Gastrocnemius medialis (tissue), 4 donors: ENCODE data around the gene ZNF891. TPM values are rescaled to one million over a fixed set of nuclear protein-coding genes. Genes with fewer than 3 reads are reported as not detected.
A peak's percentile ranks its signal among the peaks of the same experiment; 100 is the strongest.

Experiments used
- ATAC-seq, 2 donors: fragments of 150-250 bp; one replicate each; pipeline ENCODE4 v1.9.1; 2016
- DNase-seq, 2 donors: peaks; one replicate each; pipeline ENCODE4 v3.0.0-alpha.2; 2019
- H3K27ac ChIP-seq, 4 donors: fragments of 200-600 bp; sonication (generic); 1 replicate in 1 of 4; 2 replicates in 3 of 4; pipeline ENCODE4 v1.5.1; 2016 to 2018; ENCODE audit warnings: mild to moderate bottlenecking in 2 of 4, moderate library complexity in 1 of 4
- H3K27me3 ChIP-seq, 3 donors: fragments of 200-600 bp; sonication (generic) in 2 of 3; 1 replicate in 1 of 3; 2 replicates in 2 of 3; pipeline versions ENCODE4 v1.5.1 to v1.6.0; 2016 to 2019; ENCODE audit warnings: mild to moderate bottlenecking in 1 of 3, moderate library complexity in 1 of 3
- H3K36me3 ChIP-seq, 2 donors: fragments of 200-600 bp; sonication (generic) in 1 of 2; one replicate each; pipeline ENCODE4 v1.5.1; 2017 to 2018
- H3K4me1 ChIP-seq, 2 donors: fragments of 200-600 bp; sonication (generic) in 1 of 2; one replicate each; pipeline ENCODE4 v1.5.1; 2016 to 2017; ENCODE audit warnings: mild to moderate bottlenecking in 2 of 2
- H3K4me3 ChIP-seq, 4 donors: fragments of 200-600 bp; sonication (generic) in 3 of 4; 1 replicate in 1 of 4; 2 replicates in 3 of 4; pipeline ENCODE4 v1.5.1; 2016 to 2019; ENCODE audit warnings: mild to moderate bottlenecking in 2 of 4
- H3K9me3 ChIP-seq, 3 donors: fragments of 200-600 bp; sonication (generic) in 2 of 3; 1 replicate in 1 of 3; 2 replicates in 2 of 3; pipeline ENCODE4 v1.5.1; 2016 to 2019
- CTCF ChIP-seq, 5 experiments: fragments of 450-650 bp in 3 of 5; fragments of 200-600 bp in 2 of 5; sonication (generic) in 2 of 5; IDR thresholded peaks in 4 of 5; conservative IDR thresholded peaks in 1 of 5; 1 replicate in 4 of 5; 2 replicates in 1 of 5; pipeline ENCODE4 v1.5.1; 2016 to 2019; ENCODE audit warnings: antibody characterized with exemption in 5 of 5, mild to moderate bottlenecking in 3 of 5, moderate library complexity in 3 of 5
- POLR2A ChIP-seq, 2 donors: fragments of 450-650 bp; IDR thresholded peaks; one replicate each; pipeline ENCODE4 v1.6.1; 2017; ENCODE audit warnings: antibody characterized with exemption in 2 of 2, mild to moderate bottlenecking in 2 of 2, moderate library complexity in 2 of 2
- in situ Hi-C, 4 donors: fragments of 200-750 bp; cut with MboI; loops; one replicate each; pipeline versions ENCODE4 v1.15.0 to v1.8.0; 2017; ENCODE audit warnings: low sequenced_read_pairs in 4 of 4
- intact Hi-C: fragments of 100-400 bp; cut with DNase I; formaldehyde crosslinking; loops from one replicate; pipeline ENCODE4 v1.15.1; 2023; ENCODE audit warnings: low total_unique reads
- total RNA-seq, 4 donors: library from RNA; depleted of rRNA; stranded (reverse); fragments of >200 nt; gene quantifications; one replicate each; pipeline versions ENCODE4 v1.1.0 to v1.2.3, GENCODE V29; 2016

ZNF891 gene
- total RNA-seq, 4 donors from 2014 or later: 0.19 to 1.5 (median 0.51) TPM

- ATAC-seq (no peak), DNase-seq (no peak)
- Histone ChIP-seq H3K4me1 (no peaks in the 10 kb centered on the region), H3K9me3 (peaks cover 10 to 77% (median 37%) of the 10 kb centered on the region in 3 donors), H3K36me3 (no peaks in the 10 kb centered on the region), H3K27ac (no peak overlapping the region), H3K27me3 (no peaks in the 10 kb centered on the region), H3K4me3 (no peak overlapping the region)
- in situ Hi-C loops (no loop called here), intact Hi-C loops (no loop called here)
- TF ChIP-seq POLR2A (IDR thresholded peaks at IDR 0.05) (no peak), CTCF (IDR thresholded peaks at IDR 0.05 in 4 of 5, conservative IDR thresholded peaks at IDR 0.05 in 1 of 5) (no peak)
Measured at GRCh38 chr12:133073836-133074235, 56.2 kb downstream of the ZNF891 start.

GRCh38 chr12:133063556-133063955 is 66.5 kb downstream of the ZNF891 start:
- peaks cover 4 to 49% of the 10 kb centered on the region in 2 donors for H3K36me3 ChIP-seq
- intact Hi-C loops: no loop called here
- no peak for ATAC-seq

GRCh38 chr12:133061954-133062353 is 68.1 kb downstream of the ZNF891 start:
- intact Hi-C loops: no loop called here

More at GRCh38 chr12:133063556-133063955, 66.5 kb downstream of the ZNF891 start:
- in situ Hi-C loops: no loop called here
- Histone ChIP-seq H3K4me3 (no peak overlapping the region), H3K27ac (no peak overlapping the region), H3K9me3 (peaks cover 31 to 93% (median 85%) of the 10 kb centered on the region in 3 donors), H3K27me3 (peaks cover 0 to 10% (median 0%) of the 10 kb centered on the region in 3 donors), H3K4me1 (no peaks in the 10 kb centered on the region)
- DNase-seq: no peak
- TF ChIP-seq POLR2A (IDR thresholded peaks at IDR 0.05): no peak
- no peak for TF ChIP-seq CTCF (IDR thresholded peaks at IDR 0.05 in 4 of 5, conservative IDR thresholded peaks at IDR 0.05 in 1 of 5)

GRCh38 chr12:133058203-133059113 is 71.6 kb downstream of the ZNF891 start:
- DNase-seq (no peak), ATAC-seq (no peak)
- intact Hi-C loops: no loop called here
- Histone ChIP-seq H3K9me3 (peaks cover 49 to 90% (median 70%) of the 10 kb centered on the region in 3 donors), H3K27ac (no peak overlapping the region), H3K4me1 (no peaks in the 10 kb centered on the region), H3K36me3 (peaks cover 23 to 84% of the 10 kb centered on the region in 2 donors), H3K27me3 (peaks cover 0 to 14% (median 0%) of the 10 kb centered on the region in 3 donors), H3K4me3 (peak overlapping the region in 1 of 4 donors; percentile 29)
- in situ Hi-C loops: no loop called here
- TF ChIP-seq POLR2A (IDR thresholded peaks at IDR 0.05) (no peak), CTCF (IDR thresholded peaks at IDR 0.05 in 4 of 5, conservative IDR thresholded peaks at IDR 0.05 in 1 of 5) (no peak)

More at GRCh38 chr12:133061954-133062353, 68.1 kb downstream of the ZNF891 start:
- DNase-seq: no peak
- TF ChIP-seq POLR2A (IDR thresholded peaks at IDR 0.05) (no peak), CTCF (IDR thresholded peaks at IDR 0.05 in 4 of 5, conservative IDR thresholded peaks at IDR 0.05 in 1 of 5) (no peak)
- H3K36me3 ChIP-seq: peaks cover 4 to 61% of the 10 kb centered on the region in 2 donors
- in situ Hi-C loops: no loop called here
- no peak for ATAC-seq
- H3K4me1 ChIP-seq: no peaks in the 10 kb centered on the region
- H3K27me3 ChIP-seq: peaks cover 0 to 14% (median 0%) of the 10 kb centered on the region in 3 donors
- peaks cover 40 to 96% (median 95%) of the 10 kb centered on the region in 3 donors for H3K9me3 ChIP-seq
- no peak overlapping the region for H3K27ac ChIP-seq
- H3K4me3 ChIP-seq: no peak overlapping the region
